Cardiac muscle cell (in vitro differentiated cells and primary cell): Measurements from ENCODE around the gene FRY. TPM values are rescaled to one million over a fixed set of nuclear protein-coding genes. Genes with fewer than 3 reads are reported as not detected.

Source experiments
- DNase-seq, 2 donors: peaks; one replicate each; pipeline versions ENCODE4 v3.0.0 to v3.0.0-alpha.2; 2010 to 2017; ENCODE audit warnings: low read depth in 1 of 2, low spot score in 1 of 2
- H3K27ac ChIP-seq: fragments of 200-600 bp; sonication (generic); 2 replicates; pipeline ENCODE4 v1.5.1; 2016
- H3K27me3 ChIP-seq: fragments of 200-600 bp; sonication (generic); 2 replicates; pipeline ENCODE4 v1.6.0; 2016; ENCODE audit warnings: control low read depth
- H3K36me3 ChIP-seq: fragments of 200-600 bp; sonication (generic); 2 replicates; pipeline ENCODE4 v1.5.1; 2016; ENCODE audit warnings: control low read depth
- H3K4me1 ChIP-seq: fragments of 200-600 bp; sonication (generic); 2 replicates; pipeline ENCODE4 v1.8.1; 2017; ENCODE audit warnings: low read depth, mild to moderate bottlenecking, mixed run types
- H3K4me3 ChIP-seq: fragments of 200-600 bp; sonication (generic); 2 replicates; pipeline ENCODE4 v1.5.1; 2016; ENCODE audit warnings: mild to moderate bottlenecking
- H3K9me3 ChIP-seq: fragments of 200-600 bp; sonication (generic); 2 replicates; pipeline ENCODE4 v1.5.1; 2017; ENCODE audit warnings: low read depth, mild to moderate bottlenecking, control low read depth
- polyA plus RNA-seq: library from polyadenylated mRNA; unstranded; fragments of >200 nt; fragmentation: Nextera tagmentation; extraction: Ambion mirVana; gene quantifications from 2 replicates; pipeline ENCODE4 v1.2.1, GENCODE V29; 2016
- total RNA-seq: library from RNA; depleted of rRNA; stranded (reverse); fragments of >200 nt; gene quantifications from 2 replicates; pipeline ENCODE4 v1.2.3, GENCODE V29; 2016
- TF ChIP-seq, protein P1 (sequence below): IDR thresholded peaks from 2 replicates; pipeline ENCODE4 v1.5.1; 2012; ENCODE audit warnings: low read depth, mild to moderate bottlenecking, low read length

FRY gene
- total and polyA plus RNA-seq, 2 experiments from 2014 or later = 2.4 to 13.2 TPM

DNA sequence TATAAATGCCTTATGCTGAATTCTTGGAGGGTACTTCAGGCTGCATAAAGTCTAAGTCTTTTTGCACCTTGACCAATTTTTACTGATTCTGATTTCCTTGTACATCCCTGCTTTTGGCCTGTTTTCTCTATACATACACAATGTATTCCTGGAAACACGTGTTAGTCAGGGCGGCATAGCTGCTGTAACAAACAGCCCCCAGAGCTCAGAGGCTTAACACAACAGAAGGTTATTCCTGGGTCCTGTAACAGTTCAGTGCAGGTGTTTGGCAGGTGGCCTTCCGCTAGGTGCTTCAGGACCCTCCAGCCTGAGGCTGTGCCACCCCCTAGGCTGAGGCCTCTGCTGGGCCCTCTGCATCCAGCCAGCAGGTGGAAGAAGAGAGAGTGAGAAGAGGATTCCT lies 200.7 kb downstream of the FRY start:
- no peaks in the 10 kb centered on the region for H3K36me3 ChIP-seq
- no peak overlapping the region for H3K4me3 ChIP-seq
- no peaks in the 10 kb centered on the region for H3K9me3 ChIP-seq
- no peaks in the 10 kb centered on the region for H3K4me1 ChIP-seq
- no peak for DNase-seq
- TF ChIP-seq, protein P1, sequence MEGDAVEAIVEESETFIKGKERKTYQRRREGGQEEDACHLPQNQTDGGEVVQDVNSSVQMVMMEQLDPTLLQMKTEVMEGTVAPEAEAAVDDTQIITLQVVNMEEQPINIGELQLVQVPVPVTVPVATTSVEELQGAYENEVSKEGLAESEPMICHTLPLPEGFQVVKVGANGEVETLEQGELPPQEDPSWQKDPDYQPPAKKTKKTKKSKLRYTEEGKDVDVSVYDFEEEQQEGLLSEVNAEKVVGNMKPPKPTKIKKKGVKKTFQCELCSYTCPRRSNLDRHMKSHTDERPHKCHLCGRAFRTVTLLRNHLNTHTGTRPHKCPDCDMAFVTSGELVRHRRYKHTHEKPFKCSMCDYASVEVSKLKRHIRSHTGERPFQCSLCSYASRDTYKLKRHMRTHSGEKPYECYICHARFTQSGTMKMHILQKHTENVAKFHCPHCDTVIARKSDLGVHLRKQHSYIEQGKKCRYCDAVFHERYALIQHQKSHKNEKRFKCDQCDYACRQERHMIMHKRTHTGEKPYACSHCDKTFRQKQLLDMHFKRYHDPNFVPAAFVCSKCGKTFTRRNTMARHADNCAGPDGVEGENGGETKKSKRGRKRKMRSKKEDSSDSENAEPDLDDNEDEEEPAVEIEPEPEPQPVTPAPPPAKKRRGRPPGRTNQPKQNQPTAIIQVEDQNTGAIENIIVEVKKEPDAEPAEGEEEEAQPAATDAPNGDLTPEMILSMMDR = no peak
- no peak overlapping the region for H3K27ac ChIP-seq
- H3K27me3 ChIP-seq = no peaks in the 10 kb centered on the region

GRCh38 chr13:32233062-32233461 lies 201.5 kb downstream of the FRY start:
- no peaks in the 10 kb centered on the region for H3K27me3 ChIP-seq
- TF ChIP-seq, protein P1 = no peak
- no peaks in the 10 kb centered on the region for H3K36me3 ChIP-seq
- H3K4me3 ChIP-seq = no peak overlapping the region
- no peak for DNase-seq
- H3K27ac ChIP-seq = no peak overlapping the region
- no peaks in the 10 kb centered on the region for H3K4me1 ChIP-seq
- H3K9me3 ChIP-seq = no peaks in the 10 kb centered on the region

DNA sequence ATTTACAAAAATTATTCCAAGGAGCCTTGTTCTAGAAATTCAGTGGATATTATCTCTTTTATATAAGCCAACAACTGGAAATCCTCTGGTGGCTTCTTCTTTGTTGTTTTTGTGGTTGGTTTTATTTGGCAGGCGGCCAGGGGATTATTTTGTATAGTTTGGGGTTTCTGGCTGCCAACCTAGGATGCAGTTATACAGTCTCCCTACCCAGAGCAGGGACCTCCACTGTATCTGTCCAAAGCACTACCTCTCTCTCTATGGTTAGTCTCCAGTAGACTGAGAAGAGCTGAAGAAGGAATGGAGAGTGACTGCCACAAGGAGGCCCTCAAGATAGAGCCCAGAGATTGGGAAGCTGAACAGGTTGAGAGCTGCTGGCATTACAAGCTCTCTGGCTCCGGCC lies 203.3 kb downstream of the FRY start:
- no peak overlapping the region for H3K4me3 ChIP-seq
- H3K27ac ChIP-seq = no peak overlapping the region
- DNase-seq = peak in 1 of 2 donors; percentile 13
- H3K27me3 ChIP-seq = no peaks in the 10 kb centered on the region
- no peaks in the 10 kb centered on the region for H3K36me3 ChIP-seq
- TF ChIP-seq, protein P1 = no peak
- no peaks in the 10 kb centered on the region for H3K9me3 ChIP-seq
- no peaks in the 10 kb centered on the region for H3K4me1 ChIP-seq

GRCh38 chr13:32237681-32238080 lies 206.1 kb downstream of the FRY start:
- DNase-seq = peak in 1 of 2 donors; percentile 29
- H3K36me3 ChIP-seq = no peaks in the 10 kb centered on the region
- no peaks in the 10 kb centered on the region for H3K4me1 ChIP-seq
- TF ChIP-seq, protein P1 = no peak
- no peak overlapping the region for H3K4me3 ChIP-seq
- H3K9me3 ChIP-seq = no peaks in the 10 kb centered on the region
- no peaks in the 10 kb centered on the region for H3K27me3 ChIP-seq
- H3K27ac ChIP-seq = no peak overlapping the region

DNA sequence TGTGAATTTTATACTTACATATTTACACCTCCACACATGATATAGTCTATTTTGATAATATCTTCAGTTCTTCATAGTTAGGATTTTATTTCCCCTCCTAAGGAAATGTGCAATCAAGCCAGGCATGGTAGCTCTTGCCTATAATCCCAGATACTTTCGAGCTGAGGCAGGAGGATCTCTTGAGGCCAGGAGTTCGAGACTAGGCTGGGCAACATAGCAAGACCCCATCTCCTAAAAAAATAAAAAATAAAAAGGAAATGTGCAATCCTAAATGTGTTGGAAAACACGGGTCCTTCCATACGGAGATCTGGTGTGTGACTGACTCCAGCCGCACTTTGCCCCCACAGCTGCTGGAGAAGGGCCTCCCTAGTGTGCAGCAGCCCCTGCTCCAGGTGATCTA lies 212.1 kb downstream of the FRY start:
- TF ChIP-seq, protein P1 = no peak
- DNase-seq = no peak
- peaks cover 3% of the 10 kb centered on the region for H3K4me1 ChIP-seq
- no peaks in the 10 kb centered on the region for H3K27me3 ChIP-seq
- H3K4me3 ChIP-seq = no peak overlapping the region
- no peak overlapping the region for H3K27ac ChIP-seq
- H3K36me3 ChIP-seq = no peaks in the 10 kb centered on the region
- H3K9me3 ChIP-seq = no peaks in the 10 kb centered on the region

DNA sequence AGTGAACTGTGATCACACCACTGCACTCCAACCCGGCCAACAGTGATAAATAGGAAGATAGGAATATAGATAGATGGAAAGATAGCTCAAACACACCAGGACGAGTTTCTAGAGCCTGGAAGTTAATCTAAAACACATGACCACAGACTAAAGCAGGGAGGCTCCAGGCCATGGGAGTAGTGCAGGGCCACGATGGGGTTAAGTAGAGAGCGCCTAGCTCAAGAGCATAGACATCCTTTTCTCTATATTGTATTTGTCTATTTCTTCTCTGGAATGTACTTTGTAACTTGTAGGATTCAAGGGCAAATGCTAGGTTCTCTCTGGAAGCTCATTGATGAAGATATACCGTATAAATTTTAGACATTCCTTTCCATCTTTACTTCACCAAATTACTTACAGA lies 214.0 kb downstream of the FRY start:
- no peak overlapping the region for H3K4me3 ChIP-seq
- no peaks in the 10 kb centered on the region for H3K27me3 ChIP-seq
- peaks cover 3% of the 10 kb centered on the region for H3K4me1 ChIP-seq
- H3K27ac ChIP-seq = no peak overlapping the region
- TF ChIP-seq, protein P1 = no peak
- H3K36me3 ChIP-seq = no peaks in the 10 kb centered on the region
- no peaks in the 10 kb centered on the region for H3K9me3 ChIP-seq
- no peak for DNase-seq
